ENCODE results near the gene KIF23. TPM values are rescaled to one million over a fixed set of nuclear protein-coding genes. Genes with fewer than 3 reads are reported as not detected.

The KIF23 gene
- total RNA-seq, 3 donors from 2014 or later = 1.6 to 6.4 (median 2.2) TPM

DNA sequence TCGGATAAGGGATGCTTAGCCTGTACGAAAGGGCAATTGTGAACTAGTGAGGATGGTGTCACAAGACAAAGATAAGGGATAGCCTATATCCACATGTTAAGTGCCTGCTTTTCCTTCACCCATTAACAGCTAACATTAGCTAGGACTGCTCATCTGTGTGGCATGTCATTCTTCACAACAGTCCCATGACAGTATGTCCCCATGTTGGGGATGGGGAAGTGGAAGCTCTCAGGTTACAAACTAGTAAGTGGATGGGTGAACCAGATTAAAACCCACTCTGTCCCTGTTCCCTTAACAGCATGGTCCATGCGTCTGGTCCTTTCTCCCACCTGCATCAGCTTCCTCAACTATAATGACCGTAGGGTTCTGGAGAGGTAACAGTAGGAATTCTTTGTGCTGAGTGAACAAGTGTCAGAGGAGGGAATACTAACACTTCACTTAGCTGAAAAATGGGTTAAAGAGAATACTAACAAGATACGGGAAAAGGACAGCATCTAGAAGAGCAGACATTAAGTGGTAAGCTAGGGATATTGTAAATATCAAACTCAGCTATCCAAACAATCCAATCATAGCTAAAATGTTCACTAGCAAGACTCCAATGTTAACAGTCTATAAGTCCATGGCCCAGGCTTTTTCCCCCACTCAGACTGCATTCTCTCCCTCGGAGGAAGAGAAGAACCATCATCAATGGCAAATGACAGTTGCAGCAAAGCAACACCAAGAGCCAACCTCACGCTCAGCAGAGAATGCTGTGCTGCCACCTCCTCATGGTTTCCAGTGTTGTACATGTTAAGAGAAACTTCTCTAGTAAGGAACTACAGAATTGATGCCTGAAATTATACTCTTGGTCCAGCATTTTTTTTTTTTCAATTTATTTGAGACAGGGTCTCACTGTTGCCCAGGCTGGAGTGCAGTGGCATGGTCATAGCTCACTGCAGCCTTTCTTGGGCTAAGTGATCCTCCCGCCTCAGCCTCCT is 43.4 kb downstream of the KIF23 start:
- Histone ChIP-seq H3K27me3 (no peaks in the 10 kb centered on the region), H3K4me1 (peaks cover 0 to 11% of the 10 kb centered on the region in 2 donors), H3K27ac (no peak overlapping the region), H3K36me3 (no peaks in the 10 kb centered on the region), H3K9me3 (no peaks in the 10 kb centered on the region), H3K4me3 (no peak overlapping the region)
- intact Hi-C loops (cut with DNase I; ENCODE audit: low total_unique reads) = no loop called here
- DNase-seq (ENCODE audit: low spot score in 2 of 2) = no peak
- TF ChIP-seq, protein P1, sequence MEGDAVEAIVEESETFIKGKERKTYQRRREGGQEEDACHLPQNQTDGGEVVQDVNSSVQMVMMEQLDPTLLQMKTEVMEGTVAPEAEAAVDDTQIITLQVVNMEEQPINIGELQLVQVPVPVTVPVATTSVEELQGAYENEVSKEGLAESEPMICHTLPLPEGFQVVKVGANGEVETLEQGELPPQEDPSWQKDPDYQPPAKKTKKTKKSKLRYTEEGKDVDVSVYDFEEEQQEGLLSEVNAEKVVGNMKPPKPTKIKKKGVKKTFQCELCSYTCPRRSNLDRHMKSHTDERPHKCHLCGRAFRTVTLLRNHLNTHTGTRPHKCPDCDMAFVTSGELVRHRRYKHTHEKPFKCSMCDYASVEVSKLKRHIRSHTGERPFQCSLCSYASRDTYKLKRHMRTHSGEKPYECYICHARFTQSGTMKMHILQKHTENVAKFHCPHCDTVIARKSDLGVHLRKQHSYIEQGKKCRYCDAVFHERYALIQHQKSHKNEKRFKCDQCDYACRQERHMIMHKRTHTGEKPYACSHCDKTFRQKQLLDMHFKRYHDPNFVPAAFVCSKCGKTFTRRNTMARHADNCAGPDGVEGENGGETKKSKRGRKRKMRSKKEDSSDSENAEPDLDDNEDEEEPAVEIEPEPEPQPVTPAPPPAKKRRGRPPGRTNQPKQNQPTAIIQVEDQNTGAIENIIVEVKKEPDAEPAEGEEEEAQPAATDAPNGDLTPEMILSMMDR (IDR thresholded peaks at IDR 0.05) = no peak
- TF ChIP-seq POLR2A (IDR thresholded peaks at IDR 0.05) (no peak), POLR2AphosphoS5 (IDR thresholded peaks at IDR 0.05) (no peak)

DNA sequence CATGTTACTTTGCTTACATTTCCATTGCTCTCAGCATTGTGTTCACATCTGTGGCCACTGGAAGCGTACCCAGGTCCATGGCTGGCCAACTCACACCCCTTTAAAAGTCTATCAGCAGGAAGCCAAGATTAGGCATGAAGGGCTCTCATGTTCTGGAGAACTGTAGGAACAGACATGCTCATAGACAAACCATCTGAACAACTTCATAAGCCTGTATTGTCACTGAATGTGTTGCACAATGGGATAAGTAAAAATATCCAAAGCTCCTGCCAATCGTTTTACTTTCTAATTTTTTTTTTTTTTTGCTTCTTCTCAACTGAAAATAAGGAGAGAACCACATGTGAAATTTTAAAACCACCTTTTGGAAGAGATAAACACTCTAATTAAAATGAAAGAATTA is 44.9 kb downstream of the KIF23 start:
- Histone ChIP-seq H3K4me3 (no peak overlapping the region), H3K9me3 (no peaks in the 10 kb centered on the region), H3K36me3 (no peaks in the 10 kb centered on the region), H3K27me3 (no peaks in the 10 kb centered on the region), H3K4me1 (peaks cover 0 to 11% of the 10 kb centered on the region in 2 donors), H3K27ac (peak overlapping the region in 1 of 2 donors; percentile 3)
- DNase-seq (ENCODE audit: low spot score in 2 of 2) = no peak
- intact Hi-C loops (cut with DNase I; ENCODE audit: low total_unique reads) = no loop called here
- no peak for TF ChIP-seq POLR2A (IDR thresholded peaks at IDR 0.05)
- TF ChIP-seq, protein P1 (IDR thresholded peaks at IDR 0.05) = no peak
- no peak for TF ChIP-seq POLR2AphosphoS5 (IDR thresholded peaks at IDR 0.05)

DNA sequence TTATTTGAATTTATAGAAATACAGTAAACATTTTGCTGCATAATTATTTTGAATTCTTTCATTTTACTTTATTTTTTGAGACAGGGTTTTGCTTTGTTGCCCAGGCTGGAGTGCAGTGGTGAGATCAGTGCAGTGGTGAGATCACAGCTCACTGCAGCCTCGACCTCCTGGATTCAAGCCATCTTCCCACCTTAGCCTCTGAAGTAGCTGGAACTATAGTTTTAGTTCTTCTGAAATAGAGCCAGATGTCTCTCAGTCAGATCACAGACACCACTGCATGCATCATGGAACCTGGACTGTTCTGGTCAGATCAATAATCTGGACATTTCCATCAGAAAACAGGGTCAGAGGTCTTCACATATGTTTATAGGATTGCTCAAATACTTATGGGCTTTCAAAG is 46.3 kb downstream of the KIF23 start:
- TF ChIP-seq, protein P1 (IDR thresholded peaks at IDR 0.05) = no peak
- TF ChIP-seq POLR2AphosphoS5 (IDR thresholded peaks at IDR 0.05) = no peak
- no peak for TF ChIP-seq POLR2A (IDR thresholded peaks at IDR 0.05)
- Histone ChIP-seq H3K36me3 (no peaks in the 10 kb centered on the region), H3K4me1 (peaks cover 0 to 3% of the 10 kb centered on the region in 2 donors), H3K27ac (no peak overlapping the region), H3K4me3 (no peak overlapping the region), H3K9me3 (no peaks in the 10 kb centered on the region), H3K27me3 (no peaks in the 10 kb centered on the region)
- no peak for DNase-seq (ENCODE audit: low spot score in 2 of 2)
- intact Hi-C loops (cut with DNase I; ENCODE audit: low total_unique reads) = no loop called here

DNA sequence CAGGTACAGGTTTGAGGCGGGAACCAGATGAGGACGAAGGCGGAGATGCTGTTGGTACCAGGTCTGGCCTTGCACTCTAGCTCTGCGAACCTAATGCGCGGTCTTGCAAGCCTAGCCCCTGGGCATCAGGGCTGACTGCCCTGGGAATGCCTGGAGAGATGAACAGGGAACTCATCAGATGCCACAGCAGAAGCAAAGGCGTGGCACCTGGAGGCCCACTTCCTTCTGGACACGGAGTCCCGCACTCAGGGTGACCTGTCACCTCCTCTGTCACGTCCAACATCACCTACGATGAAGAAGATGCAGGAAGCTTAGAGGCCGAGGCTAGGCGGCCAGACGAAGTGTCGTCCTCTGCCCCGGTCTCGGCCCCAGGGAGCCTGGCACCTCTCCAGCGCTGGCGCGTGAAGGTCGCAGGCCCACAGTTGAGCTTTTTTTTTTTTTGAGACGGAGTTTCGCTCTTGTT is 47.9 kb downstream of the KIF23 start:
- no peaks in the 10 kb centered on the region for H3K27me3 ChIP-seq
- H3K9me3 ChIP-seq = no peaks in the 10 kb centered on the region
- no peaks in the 10 kb centered on the region for H3K4me1 ChIP-seq
- no peaks in the 10 kb centered on the region for H3K36me3 ChIP-seq
- peak overlapping the region; percentile 46 to 70 (median 68) for H3K4me3 ChIP-seq
- intact Hi-C loops (cut with DNase I; ENCODE audit: low total_unique reads) = no loop called here
- H3K27ac ChIP-seq = peak overlapping the region; percentile 94
- TF ChIP-seq POLR2AphosphoS5 (IDR thresholded peaks at IDR 0.05) (no peak), POLR2A (IDR thresholded peaks at IDR 0.05) (no peak)
- TF ChIP-seq, protein P1 (IDR thresholded peaks at IDR 0.05) = no peak
- DNase-seq (ENCODE audit: low spot score in 2 of 2) = no peak
